GM21381 (cell line): ENCODE measurements around the gene DNAJC5.
"Not testable (repeated sequence)": the region's sequence is repeated elsewhere in the genome, so short reads cannot be mapped to it uniquely, and the experiment has no call there.

ENCODE experiments used
- ATAC-seq: cut with Tn5 transposase; IDR thresholded peaks from one replicate; pipeline ENCODE4 v1.9.1; 2021; ENCODE audit warnings: mild to moderate bottlenecking, moderate library complexity; ENCODE audit not compliant: unreplicated experiment

The DNAJC5 gene

DNA sequence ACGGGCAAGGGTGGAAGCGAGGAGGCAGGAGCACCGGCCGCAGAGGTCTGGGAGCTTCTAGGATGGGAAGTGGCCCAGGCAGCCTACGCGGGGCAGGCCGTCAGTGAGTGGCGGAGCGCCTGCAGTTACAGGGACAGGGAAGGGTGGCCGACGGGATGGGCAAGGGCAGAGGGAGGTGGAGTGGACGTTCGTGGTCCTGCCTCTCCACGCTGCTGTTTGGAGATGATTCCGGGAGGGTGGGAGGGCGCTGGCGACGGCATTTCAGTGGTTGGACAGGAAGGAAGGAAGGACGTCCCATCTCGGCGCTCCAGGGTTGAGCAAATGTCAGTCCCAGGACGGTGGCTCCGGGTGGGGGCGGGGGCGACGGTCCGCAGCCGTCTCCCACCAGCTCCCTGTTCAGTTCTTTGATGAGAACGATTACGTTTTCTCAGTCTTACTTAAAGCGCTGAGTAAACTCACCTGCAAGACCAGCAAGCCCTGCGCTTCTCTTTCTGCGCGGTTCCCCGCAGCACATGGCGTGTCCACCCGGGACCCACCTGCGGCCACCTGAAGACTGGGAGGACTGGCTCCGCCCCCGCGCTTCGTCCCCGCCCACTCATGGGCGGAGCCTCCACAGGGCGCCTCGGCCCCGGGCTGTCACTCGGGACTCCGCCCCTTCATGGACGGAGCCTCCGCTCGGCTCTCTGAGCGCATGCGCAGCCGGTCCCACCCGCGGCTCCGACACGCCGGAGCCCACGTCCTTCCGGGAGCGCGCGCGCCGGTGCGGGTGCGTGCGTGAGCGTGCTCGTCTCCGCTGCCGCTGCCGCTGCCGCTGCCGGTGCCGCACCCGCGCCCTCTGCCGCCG lies at the start of gene DNAJC5:
DNAJC5 (plus strand) TSS at position 769 of the 844 bp plus-strand sequence. CDS start 33,220 bp downstream, outside the sequence.
- peak; percentile 71 for ATAC-seq

DNA sequence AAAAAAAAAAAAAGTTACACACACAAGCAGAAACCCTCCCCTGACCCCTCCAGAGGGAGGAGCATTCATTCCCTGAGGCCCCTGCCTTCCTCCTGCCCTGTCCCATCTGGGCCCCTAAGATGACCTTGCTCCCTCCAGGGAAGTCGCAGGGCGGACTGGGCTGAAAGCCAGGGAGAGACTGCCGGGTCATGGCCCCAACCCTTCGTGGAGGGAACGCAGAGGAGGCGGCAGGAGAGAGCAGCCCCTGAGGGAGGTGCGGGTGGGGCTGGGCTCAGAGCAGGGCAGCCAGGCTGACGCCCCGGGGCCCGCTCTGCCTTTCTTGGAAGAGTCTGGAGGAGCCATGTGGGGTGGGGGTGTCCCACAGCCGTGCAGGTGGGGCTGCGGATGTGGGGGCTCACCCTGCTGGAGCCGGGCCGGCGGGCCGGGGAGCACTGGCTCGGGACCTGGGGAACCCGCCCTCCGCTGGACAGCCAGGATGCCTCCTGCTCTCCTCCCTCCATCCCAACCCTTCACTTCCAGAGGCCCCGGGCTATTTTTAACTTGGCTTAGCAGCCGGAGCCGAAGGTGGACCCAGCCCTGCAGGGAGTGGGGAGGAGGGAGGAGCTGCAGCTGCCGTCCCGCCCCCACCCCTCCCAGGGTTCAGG lies 48.7 kb upstream of the DNAJC5 start:
- ATAC-seq: no peak

DNA sequence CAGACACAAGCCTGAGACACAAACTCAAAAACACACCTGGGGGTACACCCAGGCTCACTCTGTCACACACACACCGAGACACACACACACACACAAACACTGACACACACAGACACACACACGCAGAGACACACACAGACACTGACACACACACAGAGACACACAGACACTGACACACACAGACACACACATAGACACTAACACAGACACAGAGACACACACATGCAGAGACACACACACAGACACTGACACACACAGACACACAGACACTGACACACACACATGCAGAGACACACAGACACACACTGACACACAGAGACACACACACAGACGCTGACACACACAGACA lies 48.1 kb upstream of the DNAJC5 start:
- ATAC-seq: no peak

GRCh38 chr20:63847237-63848002 lies 47.5 kb upstream of the DNAJC5 start:
- ATAC-seq: no peak

DNA sequence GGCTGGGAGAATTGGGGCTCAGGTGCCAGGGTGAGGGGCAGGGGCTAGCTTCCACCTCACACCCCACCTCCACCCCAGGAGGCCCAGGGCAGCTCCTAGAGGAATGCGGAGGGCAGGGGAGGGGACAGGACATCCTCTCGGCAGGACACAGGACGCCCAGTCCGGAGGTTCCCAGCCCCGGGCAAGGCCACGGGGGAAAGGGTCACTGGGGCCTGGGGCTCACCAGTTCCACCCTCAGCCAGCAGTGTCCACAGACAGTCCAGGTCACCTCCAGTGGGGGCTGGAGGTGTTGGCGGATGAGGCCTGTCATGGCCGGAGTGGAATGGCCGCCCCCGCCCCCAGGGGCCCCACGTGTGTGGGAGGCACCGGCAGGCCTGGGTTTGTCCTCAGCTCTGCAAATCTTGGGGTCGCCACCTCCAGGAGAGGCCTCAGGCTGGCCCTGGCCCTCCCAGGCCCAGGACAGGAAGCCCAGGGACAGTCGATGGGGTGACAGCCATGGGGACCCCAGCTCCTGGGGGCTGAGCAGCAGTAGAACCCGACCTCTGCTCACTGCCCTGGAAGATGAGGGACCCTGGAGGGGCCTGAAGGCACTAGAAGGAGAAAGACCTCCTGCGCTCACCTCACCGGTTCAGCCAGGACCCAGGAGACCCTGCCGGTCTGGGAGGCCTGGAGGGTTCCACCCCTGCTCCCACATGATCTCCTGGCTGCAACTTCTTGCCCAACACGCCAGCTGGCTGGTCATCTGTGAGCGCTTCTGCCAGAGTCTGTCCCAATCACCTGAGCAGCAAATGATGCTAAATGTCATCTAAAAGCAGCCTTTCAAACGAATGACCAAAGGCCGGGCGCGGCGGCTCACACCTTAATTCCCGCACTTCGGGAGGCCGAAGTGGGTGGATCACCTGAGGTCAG lies 46.7 kb upstream of the DNAJC5 start:
- ATAC-seq: no peak

DNA sequence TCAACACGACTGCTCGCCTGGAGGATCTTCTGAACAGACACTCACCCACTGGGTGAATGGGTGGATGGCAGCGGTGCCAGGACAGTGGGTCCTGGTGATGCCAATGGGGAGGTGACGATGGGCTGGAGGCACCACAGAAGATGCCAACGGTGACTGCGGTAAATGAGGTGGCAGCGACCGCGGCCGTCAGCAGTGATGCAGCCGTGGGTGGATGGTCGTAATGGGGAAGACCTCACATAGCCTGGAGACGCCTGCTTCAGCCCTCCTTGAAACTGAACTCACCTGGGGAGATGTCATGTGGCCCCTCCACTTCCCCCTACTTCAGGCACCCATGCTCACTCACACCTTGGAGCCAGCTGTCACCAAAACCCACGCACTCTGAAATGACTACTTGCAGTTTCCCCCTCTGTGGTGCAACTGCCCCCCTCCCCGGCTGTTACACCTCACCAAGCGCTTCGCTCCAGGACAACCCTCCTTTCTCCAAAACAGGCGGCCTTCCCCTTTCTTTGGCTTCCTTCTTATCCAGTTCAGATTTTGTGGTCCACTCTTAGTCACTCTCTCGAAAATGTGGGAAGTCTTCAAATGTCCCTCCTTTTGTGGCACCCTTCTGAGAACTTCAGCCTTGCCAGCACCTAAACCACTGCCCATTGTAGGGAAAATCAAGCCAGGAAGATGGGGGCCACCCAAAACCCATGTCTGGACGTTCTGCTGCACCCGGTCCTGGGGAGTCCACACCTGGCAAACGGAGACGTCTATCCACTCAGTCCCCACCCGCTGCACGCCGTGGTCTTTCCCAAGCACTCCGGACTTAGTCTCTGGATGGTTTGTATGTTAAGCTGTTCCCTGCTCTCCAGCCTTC lies 44.0 kb upstream of the DNAJC5 start:
- peak; percentile 72 for ATAC-seq

DNA sequence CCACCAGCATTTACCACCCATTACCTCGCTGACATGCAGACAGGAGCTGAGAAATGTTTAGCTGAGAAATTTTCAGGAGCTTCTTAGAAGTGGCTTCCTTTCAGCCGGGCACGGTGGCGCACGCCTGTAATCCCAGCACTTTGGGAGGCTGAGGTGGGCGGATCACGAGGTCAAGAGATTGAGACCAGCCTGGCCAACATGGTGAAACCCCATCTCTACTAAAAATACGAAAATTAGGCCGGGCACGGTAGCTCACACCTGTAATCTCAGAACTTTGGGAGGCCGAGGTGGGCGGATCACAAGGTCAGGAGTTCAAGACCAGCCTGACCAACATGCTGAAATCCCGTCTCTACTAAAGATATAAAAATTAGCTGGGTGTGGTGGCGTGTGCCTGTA lies 43.4 kb upstream of the DNAJC5 start:
- not testable (repeated sequence) for ATAC-seq

- ATAC-seq: not testable (repeated sequence)
These were observed 41.2 kb upstream of the DNAJC5 start for GRCh38 chr20:63853733-63854068.

DNA sequence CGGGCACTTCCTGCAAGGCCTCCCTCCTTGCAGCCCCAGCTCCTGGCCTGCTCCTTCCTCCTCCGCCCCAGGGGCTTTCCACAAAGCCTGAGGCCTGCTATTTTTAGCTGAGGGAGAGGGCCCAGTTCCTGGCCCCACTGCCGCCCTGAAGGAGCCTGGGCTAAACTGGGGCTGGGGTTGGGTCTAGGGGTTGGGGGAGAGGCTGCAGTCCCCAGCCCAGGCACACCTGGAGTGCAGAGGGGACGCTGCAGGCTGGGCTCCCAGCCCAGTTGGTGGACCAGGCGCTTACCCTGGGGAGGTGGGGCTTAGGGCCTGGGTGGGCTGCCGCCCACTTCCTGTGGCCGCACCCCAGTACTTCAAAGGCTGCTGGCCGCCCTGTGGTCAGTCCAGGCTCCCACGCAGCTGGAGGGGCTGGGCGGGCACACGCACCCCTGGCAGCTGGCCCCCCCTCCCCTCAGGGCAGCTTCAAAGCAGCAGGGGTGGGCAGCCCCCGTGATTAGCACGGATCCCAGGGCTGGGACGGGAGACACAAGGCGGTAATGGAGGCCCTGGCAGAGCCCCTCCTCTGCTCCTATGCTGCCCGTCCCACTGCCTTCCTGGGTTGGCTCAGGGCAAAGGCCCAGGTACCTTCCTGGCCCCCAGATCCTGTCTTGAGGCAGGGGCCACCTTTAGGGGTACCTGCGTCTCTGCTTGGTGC lies 40.7 kb upstream of the DNAJC5 start:
- no peak for ATAC-seq

- no peak for ATAC-seq
These were observed 40.1 kb upstream of the DNAJC5 start for GRCh38 chr20:63854766-63855362.

- no peak for ATAC-seq
These were observed 39.4 kb upstream of the DNAJC5 start for GRCh38 chr20:63855363-63856097.

DNA sequence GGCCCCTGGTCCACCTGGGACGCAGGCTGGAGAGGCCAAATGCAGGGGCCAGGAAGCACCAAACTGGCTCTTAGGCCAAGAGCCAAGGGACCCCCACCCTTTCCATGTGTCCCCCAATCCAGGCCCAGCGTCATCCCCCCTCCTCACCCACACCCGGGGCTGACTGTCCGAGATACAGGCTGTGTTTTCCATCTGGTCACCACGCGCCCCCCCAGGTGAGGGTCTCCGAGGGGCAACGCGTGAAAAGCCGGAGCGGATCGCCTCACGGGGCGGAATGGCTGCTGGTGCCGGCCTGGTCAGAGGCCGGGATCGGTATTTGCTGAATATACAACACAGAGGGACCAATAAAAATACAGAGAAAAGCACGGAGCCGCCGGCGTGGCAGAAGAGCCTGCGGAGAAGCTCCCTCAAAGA lies 38.8 kb upstream of the DNAJC5 start:
- ATAC-seq: no peak

DNA sequence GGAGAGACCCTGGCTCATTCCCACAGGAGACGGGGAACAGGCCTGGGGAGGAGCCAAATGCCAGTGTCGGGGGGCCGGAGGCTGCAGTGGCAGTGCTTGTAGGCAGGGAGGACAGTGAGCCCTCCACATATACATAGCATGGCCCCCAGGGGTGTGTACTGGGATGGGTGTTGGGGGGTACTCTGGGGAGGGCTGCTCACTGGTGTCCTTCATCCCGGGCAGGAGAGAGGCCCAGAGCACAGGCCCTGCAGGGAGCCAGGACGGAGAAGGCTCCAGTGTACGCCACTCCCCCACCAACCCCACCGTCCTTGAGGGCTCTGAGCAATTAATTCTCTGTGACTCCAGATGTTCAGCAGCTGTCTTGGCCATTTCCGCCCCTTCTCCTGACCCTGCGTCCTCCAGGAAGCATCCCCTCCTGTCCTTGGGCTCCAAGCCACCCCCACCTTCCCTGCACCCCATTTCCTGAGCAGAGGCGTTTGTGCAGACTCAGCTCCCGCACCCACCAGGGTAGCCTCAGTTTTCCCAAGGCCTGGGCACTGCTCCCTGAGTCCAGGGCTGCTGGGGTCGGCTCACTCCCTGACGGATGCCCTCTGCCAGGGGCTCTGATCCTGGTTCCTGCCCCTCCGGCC lies 37.0 kb upstream of the DNAJC5 start:
- no peak for ATAC-seq

DNA sequence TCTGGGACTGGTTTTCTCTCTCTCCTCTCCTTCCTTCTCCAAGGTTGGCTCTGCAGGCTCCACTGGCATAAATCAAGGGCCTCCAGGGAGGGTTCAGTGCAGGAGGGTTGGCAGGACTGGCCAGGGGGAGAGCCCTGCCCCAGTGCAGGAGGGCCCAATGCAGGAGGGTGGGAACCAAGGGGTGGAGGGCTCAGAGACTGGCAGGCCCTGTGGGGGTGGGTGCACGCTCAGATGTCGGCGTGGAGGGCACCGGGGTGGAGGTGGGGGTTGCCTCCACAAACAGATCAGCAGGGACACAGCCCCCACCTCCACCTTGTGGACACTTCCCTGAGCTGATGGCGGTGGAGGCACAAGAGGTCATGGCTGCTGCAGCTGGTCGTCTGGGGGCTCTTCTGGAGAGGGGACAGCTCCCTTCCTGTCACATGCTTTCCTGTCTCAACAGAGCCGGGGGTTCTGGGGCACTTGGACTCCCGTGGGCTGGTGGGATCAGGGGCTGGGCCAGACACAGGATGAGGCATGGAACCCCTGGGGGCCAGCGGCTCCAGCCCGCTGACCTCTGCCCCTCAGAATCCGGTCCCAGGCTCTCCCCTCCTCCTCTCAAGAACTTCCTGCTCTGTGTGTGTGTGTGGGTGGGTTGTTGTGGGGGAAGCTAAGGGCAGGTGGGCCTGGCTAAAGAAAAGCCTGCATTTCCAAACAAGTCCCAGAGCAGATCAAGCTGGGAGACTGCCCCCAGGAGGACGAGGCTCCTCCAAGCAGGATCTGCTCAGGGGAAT lies 36.3 kb upstream of the DNAJC5 start:
- no peak for ATAC-seq

DNA sequence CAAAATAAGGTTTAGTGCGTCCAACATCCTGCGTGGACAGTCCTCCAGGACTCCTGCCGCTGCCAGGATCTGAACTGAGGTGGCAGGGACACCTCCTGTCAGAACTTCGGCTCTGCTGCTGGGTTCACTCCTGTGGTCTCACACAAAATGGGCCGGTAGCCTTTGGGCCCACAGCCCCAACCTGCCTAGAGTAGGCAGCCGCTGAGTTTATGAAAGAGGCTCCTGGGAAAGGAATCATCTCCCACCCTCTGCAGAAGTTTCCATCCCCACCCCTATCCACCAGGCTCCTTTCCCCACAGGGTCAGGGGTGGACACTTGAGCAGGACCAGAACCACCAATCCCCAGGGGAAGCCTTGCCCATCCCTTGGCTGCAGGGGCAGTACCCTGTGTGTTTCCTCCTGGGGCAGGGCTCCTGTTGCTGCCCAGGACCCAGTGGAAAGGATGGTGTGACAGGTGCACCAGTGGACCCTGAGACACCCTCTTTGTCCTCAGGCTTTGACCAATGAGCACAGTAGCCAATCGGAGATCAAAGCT lies 35.7 kb upstream of the DNAJC5 start:
- ATAC-seq: no peak

DNA sequence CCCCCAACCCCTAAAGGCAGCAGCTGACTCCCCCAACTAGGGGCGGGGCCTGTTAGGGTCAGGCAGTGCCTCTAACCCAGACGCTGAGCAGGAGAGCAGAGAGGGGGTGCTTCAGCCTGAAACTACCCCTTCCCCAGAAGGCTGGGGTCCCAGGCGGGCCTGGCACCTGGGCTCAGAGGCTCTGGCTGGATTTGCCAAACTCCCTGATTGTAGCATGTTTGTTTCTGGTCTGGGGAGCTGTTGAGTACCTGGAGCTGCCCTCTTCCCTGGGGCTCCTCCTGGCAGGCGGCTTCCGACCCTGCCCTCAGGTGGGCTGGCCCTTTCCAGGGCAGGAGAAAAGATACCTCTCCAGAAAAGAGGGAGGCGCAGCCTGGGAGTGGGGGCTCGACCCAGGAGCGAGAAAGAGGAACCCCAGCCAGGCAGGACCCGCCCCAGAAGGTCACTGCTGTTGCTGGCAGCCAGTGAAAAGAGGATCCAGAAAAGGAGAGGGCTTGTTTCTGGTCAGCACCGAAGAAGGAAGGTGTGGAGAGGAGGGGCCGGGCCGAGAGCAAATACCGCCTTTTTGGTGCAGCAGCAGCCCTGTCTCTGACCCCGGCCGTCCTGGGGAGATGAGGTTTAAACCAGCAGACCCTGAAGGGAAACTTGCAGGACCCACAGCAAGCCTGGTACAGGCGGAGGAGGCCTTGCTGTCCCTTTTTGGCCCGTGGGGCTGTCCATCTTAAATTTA lies 34.4 kb upstream of the DNAJC5 start:
- no peak for ATAC-seq
